Measurements from ENCODE around the gene NPY2R.

Gene NPY2R, protein sequence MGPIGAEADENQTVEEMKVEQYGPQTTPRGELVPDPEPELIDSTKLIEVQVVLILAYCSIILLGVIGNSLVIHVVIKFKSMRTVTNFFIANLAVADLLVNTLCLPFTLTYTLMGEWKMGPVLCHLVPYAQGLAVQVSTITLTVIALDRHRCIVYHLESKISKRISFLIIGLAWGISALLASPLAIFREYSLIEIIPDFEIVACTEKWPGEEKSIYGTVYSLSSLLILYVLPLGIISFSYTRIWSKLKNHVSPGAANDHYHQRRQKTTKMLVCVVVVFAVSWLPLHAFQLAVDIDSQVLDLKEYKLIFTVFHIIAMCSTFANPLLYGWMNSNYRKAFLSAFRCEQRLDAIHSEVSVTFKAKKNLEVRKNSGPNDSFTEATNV

DNA sequence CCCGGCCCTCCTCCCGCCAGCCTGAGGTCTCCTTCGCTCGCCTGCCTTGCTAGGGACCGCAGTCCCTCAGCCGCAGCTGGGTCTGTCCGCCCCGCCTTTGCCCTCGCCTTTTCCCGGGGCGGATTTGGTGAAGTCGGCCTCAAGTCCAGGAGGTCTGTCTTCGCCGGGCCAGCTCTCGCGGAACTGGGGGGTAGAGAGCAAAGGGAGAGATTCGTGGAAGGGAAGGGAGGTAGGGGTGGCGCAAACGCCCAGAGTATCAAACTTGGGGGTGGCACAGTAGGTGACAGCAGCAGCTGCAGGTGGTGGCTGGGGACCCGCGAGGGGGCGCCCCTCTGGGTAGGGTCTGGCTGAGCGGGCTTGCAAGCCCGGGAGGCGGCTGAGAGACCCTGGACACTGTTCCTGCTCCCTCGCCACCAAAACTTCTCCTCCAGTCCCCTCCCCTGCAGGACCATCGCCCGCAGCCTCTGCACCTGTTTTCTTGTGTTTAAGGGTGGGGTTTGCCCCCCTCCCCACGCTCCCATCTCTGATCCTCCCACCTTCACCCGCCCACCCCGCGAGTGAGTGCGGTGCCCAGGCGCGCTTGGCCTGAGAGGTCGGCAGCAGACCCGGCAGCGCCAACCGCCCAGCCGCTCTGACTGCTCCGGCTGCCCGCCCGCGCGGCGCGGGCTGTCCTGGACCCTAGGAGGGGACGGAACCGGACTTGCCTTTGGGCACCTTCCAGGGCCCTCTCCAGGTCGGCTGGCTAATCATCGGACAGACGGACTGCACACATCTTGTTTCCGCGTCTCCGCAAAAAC lies at the start of gene NPY2R:
TSS of gene NPY2R (plus strand) at position 379 of the 797 bp plus-strand sequence. CDS start 5,304 bp downstream, outside the sequence.
- DNase-seq: no peak

DNA sequence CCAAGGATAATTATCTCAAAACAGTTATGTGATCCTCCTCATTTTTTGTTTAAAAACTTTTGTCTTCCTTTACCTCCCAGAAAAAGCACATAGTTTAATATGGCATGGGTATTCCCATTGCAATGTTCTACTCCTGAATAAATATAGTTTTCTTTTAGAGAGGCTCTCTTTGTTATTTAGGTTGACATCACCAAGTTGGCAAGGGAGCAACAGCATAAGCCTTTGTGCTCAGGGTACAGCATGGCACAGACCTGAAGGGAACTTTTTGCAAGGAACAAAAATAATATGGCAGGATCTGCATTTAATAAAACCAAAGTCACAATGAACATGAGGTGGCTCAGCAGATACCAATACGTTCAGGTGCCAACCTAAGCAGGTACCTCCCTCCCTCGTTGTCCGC lies 47.1 kb upstream of the NPY2R start:
- DNase-seq: no peak

DNA sequence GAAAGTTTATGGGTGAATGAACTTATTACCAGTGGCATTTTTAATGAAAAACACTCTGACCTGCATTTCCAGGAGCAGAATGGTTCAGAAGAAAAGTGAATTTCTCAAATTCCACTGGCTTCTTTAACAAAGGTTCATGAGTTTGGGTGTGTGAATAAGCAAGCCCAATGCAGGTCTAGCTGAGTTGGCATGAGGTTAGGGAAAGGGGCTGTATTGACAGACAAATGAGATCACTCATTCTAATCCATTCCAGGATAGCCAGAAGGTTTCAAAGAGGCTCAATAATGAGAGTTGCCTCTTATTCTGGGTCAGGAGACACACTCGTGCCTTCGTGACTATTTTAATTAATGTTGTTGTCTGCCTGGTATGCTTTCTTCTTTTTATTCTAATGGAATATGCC lies 43.7 kb upstream of the NPY2R start:
- no peak for DNase-seq

DNA sequence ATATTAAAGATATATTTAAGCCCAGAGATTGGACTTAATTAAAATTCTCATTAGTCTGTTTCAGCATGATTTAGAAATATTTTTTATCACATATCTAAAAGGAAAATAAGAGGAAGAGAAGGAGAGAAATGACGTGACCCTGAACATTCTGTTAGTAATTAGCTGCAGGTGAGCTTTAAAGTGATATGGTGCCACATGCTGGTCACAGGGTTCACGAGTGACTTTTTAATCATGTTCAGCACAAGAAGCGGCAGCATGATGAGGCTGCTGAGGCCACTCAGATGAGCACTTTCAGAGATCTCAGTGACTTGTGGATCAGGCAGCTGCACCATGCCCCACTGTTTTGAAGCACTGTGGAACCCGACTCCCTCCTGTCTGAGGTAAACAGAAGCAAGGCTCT lies 37.9 kb upstream of the NPY2R start:
- DNase-seq: no peak

DNA sequence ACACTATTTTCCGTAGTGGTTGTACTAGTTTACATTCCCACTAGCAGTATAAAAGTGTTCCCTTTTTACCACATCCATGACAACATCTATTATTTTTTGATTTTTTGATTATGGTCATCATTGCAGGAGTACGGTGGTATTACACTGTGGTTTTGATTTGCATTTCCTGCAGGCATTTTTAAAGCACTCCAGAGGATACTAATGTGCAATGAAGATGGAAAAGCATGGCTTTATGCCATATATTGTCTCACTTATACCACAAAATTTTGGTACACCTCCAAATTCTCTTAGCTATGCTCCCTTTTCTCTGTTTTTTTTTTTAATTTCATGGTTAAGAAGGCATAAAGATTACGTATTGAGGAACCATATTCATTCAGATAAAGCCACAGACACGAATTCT lies 35.1 kb upstream of the NPY2R start:
- DNase-seq: no peak

DNA sequence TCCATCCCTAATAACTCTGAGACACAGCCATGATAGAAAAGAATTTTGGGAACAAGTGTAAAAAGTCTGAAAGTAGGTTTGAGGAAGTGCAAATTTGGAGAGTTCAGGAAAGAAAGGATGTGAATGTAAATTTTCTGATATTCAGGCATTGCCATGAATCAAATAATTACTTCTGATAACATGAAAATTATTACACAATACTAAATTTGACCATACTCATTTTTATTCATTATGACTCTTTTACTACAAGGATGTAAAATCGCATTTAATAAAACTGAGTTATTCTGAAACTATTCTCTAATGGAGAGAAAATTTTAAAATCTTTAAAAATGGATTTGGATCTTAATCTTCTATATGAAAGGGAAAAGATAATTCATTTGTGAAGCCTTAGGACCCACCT lies 33.8 kb upstream of the NPY2R start:
- no peak for DNase-seq

DNA sequence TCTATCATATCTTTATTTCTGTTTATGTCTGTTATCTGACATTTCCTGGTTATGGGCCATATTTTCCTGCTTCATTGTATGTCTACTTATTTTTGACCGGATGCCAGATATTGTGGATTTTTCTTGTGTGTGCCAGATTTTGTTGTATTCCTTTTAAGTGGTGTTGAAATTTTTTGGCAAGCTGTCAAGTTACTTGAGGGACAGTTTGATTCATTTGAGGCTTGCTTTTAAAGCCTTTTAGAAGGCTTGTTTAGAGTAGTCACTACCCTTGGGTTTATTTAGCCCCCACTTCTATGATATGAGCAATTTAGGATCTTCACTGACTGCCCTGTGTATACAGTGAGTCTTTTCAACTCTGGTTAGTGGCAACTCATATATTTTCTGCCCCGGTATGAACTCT lies 29.2 kb upstream of the NPY2R start:
- DNase-seq: no peak

DNA sequence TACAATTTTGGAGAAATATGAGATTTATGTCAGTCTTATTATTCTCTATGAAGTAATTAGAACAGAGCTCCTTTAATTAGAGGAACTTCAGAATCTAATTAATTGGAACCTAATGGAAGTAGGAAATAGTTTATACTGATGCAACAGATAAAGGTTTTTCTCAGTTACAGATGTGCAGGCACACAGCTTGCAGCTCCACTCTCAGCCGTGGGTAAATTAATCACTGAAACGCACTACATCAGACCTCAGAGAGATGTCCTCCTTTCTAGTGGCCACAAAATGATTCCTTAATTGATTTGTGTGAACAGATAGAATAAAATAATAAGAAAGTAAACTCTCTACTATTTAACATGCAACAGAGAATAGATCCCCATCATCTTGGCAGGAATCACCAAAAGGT lies 21.5 kb upstream of the NPY2R start:
- DNase-seq: no peak

DNA sequence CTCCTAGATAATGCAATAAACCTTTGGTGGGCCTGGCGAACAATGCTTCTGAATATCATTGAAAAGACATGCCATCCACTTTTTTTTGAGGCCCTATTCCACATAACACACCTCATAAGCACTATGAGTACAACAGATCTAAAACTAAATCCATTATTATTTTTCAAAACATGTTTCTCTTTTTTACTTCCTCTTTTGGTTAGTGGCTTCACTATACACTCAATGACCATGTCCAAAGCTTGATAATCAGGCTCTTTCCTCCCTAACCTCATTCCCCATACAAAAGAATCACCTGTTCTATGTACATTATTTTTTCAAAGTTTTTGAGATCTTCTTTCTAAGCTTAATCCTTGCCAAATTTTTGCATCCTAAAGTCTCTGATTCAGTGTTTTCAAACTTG lies 20.4 kb upstream of the NPY2R start:
- DNase-seq: no peak

DNA sequence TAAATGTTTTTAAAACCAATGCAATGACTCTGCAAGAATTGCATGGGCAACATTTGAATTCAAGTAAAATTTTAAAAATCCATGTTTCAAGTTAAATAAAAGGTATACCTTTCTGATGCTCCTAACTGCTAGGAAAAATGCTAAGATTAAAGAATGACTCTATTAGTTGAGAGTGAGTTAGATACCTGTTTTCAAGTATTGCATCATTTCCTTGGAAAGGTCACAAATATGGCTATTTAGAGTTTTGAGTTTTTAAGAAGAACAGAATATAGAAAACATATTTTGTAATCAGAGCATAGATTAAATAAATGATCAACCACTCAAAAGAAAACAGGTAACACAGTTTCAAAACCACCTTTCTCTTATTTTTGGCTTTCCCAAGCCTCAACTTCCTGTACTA lies 18.3 kb upstream of the NPY2R start:
- DNase-seq: no peak

DNA sequence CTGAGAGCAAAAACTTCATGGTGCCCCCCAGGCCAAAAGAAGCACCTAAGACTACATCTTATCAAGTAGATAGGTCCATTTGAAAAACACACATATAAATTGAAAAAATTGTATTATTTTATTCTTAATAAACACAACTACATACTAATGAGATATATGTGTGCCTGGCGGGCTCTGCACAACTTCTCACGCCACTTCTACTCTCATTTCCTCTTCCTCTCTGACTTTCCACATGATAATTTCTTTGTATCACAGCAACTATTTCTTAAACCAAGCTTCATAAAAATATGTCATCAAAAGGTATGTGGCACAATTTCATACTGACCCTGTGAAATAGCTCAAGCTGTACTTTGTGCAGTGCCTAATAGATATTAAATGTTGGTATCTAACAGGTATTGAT lies 10.7 kb upstream of the NPY2R start:
- DNase-seq: no peak

DNA sequence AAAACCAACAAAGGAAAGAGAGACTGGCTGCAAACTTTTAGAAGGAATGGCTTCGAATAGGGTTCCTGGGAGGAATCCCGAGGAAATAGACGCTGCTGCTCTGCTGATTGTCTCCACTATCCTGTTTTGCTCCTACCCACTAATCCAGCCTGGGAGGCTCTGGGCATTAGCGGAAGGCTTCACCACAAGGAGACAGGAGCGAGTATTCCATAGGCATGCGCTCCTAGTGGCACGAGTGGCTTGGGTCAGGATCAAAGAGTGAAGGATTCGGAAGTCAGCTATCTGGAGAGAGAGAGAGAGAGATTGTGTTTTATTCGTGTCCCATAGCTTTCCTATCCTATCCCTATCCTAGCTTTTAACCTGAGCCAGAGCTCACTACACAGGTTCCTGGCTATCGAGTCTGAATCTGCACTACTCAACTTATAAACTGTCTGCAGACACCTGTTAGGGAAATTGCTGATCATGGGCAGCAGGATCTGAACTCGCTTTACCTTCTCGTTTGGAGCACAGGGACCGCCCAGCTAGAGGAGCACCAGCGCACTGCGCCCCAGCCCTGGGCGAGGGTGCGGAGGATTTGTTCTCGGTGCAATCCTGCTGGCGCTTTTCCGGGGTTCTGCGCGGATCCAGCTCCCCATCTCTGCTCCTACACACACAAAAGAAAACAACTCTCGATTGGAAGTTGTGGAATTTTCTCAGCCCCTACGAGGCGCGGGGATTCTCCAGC lies 740 bp upstream of the NPY2R start:
- DNase-seq: no peak

DNA sequence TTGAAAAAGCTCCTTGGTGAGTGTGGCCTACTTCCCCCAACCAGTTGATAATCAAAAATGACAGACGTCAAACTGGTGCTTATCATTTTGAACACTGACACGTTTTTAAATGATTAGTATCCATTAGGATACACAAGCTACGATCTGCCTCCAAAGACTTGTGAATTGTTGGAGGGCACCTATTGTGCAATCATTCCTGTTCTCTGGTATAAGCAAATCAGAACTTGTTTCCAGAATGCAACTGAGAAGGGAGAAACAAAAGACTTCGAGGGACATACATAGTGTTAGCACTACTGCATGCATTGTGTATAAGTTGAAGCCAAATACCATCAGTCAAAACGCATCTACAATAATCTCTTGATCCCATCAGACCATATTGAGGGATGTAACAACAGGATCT lies 11.6 kb downstream of the NPY2R start:
- no peak for DNase-seq

DNA sequence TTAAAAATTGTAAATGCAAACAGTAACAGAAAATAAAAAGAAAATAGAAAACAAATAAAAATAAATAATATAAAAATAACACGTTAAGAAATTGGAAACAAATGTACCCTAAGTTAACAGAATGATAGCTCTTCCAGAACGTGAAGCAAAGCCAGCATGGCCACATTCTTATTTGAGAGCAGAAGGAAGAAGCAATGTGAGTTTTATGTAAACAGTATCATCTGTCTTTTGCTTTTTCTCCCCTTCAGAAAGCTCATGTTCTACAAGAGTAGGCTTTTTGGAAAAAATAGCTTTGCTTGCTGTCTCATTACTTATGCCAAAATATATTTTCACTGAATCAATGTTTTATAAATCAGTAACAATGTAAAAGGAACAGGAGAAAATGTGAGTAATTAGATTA lies 18.7 kb downstream of the NPY2R start:
- DNase-seq: no peak

DNA sequence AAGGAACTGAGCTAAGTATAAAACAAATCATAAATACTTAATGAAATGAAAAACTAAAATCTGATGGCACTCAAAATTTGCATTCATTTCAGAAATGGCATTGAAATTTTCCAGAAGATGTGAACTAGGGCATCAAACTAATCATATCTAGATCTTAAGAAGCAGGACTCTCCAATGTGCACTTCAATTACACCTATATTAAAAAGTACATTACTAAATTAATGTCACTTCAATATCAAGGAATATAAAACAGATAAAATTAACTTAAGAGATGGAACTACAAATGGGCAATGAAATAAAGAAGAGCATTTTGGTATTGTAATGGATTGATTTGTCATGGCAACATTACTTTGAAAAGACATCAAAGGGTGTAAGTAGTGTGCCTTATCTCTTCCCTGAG lies 20.3 kb downstream of the NPY2R start:
- no peak for DNase-seq

DNA sequence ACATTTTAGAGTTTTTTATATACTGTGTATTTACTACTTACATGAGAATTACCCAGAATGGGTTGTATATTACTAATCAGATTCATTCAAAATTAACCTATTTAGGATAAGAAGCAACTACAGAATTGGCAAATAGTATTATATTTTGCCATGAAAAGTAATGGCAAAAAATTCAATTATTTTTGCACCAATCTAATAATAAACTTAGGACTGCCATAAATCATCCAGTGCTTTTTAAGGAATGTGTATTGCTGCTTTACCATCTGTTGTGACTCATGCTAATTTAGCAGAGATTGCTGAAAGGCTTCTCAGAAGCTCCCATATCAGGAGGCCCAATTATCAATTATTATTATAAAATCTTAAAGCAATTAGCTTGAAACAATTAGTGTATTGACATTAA lies 24.0 kb downstream of the NPY2R start:
- DNase-seq: no peak

DNA sequence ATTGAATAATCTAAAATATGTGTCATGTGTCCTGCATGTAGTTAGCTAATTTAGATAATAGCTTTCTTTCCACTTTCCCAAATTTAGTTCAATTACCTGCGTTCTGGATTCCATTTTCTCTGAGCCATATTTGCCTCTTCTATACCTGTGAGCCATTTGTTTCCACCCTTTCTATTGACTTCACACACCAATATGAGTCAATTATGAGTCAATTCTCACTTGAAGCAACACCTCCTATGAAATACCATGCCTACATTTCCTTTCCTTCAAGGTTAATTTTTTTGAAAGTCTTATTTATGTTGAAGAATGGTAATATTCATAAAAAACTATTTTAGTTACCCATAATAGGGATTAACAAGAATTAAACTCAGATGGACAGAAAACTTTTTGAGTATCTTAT lies 25.8 kb downstream of the NPY2R start:
- no peak for DNase-seq

DNA sequence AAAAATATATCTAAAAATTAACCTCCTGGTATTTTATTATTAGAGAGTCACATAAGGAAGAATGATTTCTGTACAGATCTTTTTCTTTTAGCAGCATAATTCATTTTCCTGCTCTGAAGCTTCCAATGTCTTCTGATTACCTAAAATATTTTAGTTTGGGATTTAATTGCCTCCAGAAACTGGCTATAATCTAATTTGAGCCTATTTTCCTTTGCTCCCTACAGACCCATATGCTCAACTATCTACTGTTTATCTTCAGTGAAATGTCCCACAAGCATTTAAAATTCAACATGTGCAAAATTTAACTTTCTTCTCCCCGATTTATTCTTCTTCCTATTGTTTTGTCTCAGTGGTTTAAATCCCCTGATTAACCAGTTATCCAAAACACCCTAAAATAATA lies 29.1 kb downstream of the NPY2R start:
- DNase-seq: no peak

DNA sequence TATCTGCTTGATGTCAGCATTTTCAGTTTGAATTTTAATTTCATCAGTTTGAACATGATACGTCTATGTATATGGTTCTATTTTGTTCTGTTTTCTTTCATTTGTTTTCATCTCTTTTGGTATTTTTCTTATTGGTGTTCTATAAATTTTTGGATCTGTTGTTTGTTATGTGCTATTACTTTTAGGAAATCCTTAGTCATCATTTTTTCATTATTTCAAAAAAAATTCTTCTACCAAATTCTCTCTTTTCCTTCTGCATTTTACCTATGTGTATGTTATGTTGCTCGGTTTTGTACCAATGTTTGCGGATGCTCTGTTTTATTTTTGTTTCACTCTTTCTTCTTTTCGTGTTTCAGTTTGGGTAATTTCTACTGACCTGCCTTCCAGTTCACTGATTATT lies 32.8 kb downstream of the NPY2R start:
- no peak for DNase-seq

DNA sequence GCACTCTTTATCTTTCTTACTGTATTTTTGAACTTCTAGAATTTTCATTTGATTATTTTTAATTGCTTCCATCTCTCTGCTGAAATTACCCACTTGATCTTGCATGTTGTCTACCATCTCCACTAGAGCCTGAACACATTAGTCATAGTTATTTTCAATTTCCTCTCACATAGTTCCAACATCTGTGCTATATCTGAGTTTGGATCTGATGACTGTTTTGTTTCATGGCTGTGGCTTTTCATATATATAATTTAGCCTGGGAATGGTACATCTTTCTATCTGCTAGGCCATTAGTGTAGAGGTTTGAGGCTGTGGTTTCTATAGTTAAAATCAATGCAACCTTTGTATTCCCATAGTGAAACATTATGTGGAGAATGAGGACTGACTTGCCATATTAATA lies 33.2 kb downstream of the NPY2R start:
- DNase-seq: no peak

DNA sequence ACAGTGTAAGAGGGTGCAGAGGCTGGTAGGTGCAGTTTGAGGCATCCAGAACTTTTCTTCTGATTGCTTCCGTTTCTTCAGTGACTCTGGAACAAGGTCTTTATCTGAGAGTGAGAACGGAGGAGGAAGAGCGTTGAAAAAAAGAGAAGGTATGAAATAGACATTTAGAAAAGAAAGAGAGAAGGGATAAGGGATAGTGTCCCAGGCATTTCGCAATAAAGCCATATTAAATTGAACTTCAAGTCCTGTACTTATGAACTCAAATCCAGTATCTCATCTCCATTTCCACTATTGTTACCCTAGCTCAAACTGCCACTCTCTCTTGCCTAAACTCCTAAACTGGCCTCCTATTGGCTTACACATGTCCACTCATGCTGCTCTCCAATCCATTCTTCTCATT lies 36.7 kb downstream of the NPY2R start:
- DNase-seq: no peak

DNA sequence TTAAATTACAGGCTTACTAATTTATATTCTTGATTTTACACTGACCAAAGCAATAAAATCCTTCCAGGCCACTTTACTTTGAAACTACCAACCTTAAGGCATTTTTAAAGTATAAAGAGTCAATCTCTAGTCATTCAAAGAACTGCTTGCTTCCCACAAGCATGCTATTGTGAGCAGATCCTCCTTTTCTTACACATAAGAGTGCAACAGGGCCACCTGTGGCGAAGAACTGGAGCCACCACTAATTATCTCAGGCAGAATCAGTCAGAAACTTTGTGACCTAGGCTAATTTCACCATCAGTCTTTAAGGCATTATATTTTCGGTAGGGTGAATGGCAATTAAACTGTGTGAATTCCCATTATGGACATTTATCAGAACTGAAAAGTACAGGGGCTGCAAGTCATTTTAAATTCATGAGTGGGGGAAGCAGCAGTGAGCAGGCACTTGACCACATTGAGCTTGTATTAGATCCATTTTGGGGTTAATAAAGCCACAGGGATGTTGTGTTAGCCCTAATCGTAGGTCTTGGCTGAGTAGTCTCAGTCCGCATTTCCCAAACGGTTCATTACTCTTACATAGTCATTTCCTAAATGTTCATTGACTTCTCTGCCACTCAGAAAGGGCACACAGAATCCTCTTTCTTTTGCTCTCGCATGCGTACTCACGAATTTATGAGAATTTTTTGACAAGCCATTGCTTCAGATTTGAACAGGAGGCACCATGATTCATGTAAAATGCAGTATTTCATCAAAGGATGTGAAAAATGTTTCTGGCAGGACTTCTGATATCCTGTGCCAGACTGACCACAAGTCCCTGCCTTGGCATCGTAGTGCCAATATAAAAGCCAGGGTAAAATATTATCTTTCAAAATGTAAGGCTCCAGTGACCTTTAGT lies 39.8 kb downstream of the NPY2R start:
- no peak for DNase-seq
